Smooth muscle cell (in vitro differentiated cells): Measurements from ENCODE around the gene MINDY4. TPM values are rescaled to one million over a fixed set of nuclear protein-coding genes. Genes with fewer than 3 reads are reported as not detected.
A peak's percentile ranks its signal among the peaks of the same experiment; 100 is the strongest.

Experiments used
- DNase-seq: peaks from one replicate; lab custom pipeline; 2025; ENCODE audit not compliant: unreplicated experiment; lab: John Stamatoyannopoulos, UW
- H2AFZ ChIP-seq: fragments of 200-600 bp; sonication (generic); 2 replicates; pipeline ENCODE4 v1.6.0; 2016; ENCODE audit warnings: antibody characterized with exemption, low read depth, mild to moderate bottlenecking
- H3F3A ChIP-seq: fragments of 200-600 bp; sonication (generic); 2 replicates; pipeline ENCODE4 v1.6.0; 2017; ENCODE audit warnings: antibody characterized with exemption, low read depth
- H3K27ac ChIP-seq: fragments of 200-600 bp; sonication (generic); 2 replicates; pipeline ENCODE4 v1.5.1; 2016; ENCODE audit warnings: low read depth, mild to moderate bottlenecking
- H3K27me3 ChIP-seq: fragments of 200-600 bp; sonication (generic); 2 replicates; pipeline ENCODE4 v1.6.1; 2016; ENCODE audit warnings: low read depth, mild to moderate bottlenecking
- H3K36me3 ChIP-seq: fragments of 200-600 bp; sonication (generic); 2 replicates; pipeline ENCODE4 v1.5.1; 2016; ENCODE audit warnings: low read depth
- H3K4me1 ChIP-seq: fragments of 200-600 bp; sonication (generic); 2 replicates; pipeline ENCODE4 v1.5.1; 2016; ENCODE audit warnings: low read depth
- H3K4me2 ChIP-seq: fragments of 200-600 bp; sonication (generic); 2 replicates; pipeline ENCODE4 v1.6.0; 2016; ENCODE audit warnings: mild to moderate bottlenecking
- H3K4me3 ChIP-seq: fragments of 200-600 bp; sonication (generic); 2 replicates; pipeline ENCODE4 v1.5.1; 2016; ENCODE audit warnings: mild to moderate bottlenecking
- H3K79me2 ChIP-seq: fragments of 200-600 bp; sonication (generic); 2 replicates; pipeline ENCODE4 v1.6.0; 2016; ENCODE audit warnings: low read depth, mild to moderate bottlenecking
- H3K9ac ChIP-seq: fragments of 200-600 bp; sonication (generic); 2 replicates; pipeline ENCODE4 v1.6.0; 2016; ENCODE audit warnings: low read depth
- H3K9me3 ChIP-seq: fragments of 200-600 bp; sonication (generic); replicated peaks from 2 replicates; pipeline ENCODE4 v1.5.1; 2016; ENCODE audit warnings: low read depth
- H4K20me1 ChIP-seq: fragments of 200-600 bp; sonication (generic); 2 replicates; pipeline ENCODE4 v1.6.0; 2016; ENCODE audit warnings: low read depth
- CTCF ChIP-seq: fragments of 200-600 bp; sonication (generic); IDR thresholded peaks from 2 replicates; pipeline ENCODE4 v1.5.1; 2017; ENCODE audit warnings: borderline replicate concordance, mild to moderate bottlenecking, antibody characterized with exemption; ENCODE audit not compliant: insufficient read depth, poor library complexity, severe bottlenecking
- WGBS: methylation state at CpG from one replicate; pipeline ENCODE4 v1.1.7; 2016; ENCODE audit warnings: low lambda C conversion rate; 5-methylcytosine and 5-hydroxymethylcytosine counted together
- polyA plus RNA-seq: library from polyadenylated mRNA; unstranded; fragments of >200 nt; fragmentation: Nextera tagmentation; extraction: Ambion mirVana; gene quantifications from 2 replicates; pipeline ENCODE4 v1.2.1, GENCODE V29; 2016
- total RNA-seq: library from RNA; depleted of rRNA; stranded (reverse); fragments of >200 nt; gene quantifications from 2 replicates; pipeline ENCODE4 v1.2.3, GENCODE V29; 2014

Gene MINDY4
- total and polyA plus RNA-seq, 2 experiments from 2014 or later, result 4.9 to 5.3 TPM

GRCh38 chr7:30738026-30738915 is 32.9 kb upstream of the MINDY4 start:
- Histone ChIP-seq H3K27ac (no peak overlapping the region), H3K4me1 (no peaks in the 10 kb centered on the region), H3K9ac (no peak overlapping the region), H3K4me2 (no peak overlapping the region), H4K20me1 (no peaks in the 10 kb centered on the region), H3K9me3 (no peaks in the 10 kb centered on the region), H3K36me3 (no peaks in the 10 kb centered on the region), H2AFZ (no peak overlapping the region), H3K27me3 (no peaks in the 10 kb centered on the region), H3K4me3 (no peak overlapping the region), H3K79me2 (no peaks in the 10 kb centered on the region), H3F3A (no peaks in the 10 kb centered on the region)
- no peak for TF ChIP-seq CTCF
- no peak for DNase-seq
- 83% methylated on average over 6 of the region's 6 CpGs for WGBS

- no peaks in the 10 kb centered on the region for H4K20me1 ChIP-seq
- no peak for DNase-seq
- no peaks in the 10 kb centered on the region for H3K9me3 ChIP-seq
- no peak overlapping the region for H3K9ac ChIP-seq
- H3K4me3 ChIP-seq, result no peak overlapping the region
- no peaks in the 10 kb centered on the region for H3K79me2 ChIP-seq
- no peak overlapping the region for H3K4me2 ChIP-seq
- H3K27ac ChIP-seq, result no peak overlapping the region
- WGBS, result 100% methylated on average over 2 of the region's 2 CpGs
- H3K4me1 ChIP-seq, result no peaks in the 10 kb centered on the region
- H3K36me3 ChIP-seq, result no peaks in the 10 kb centered on the region
- H3F3A ChIP-seq, result no peaks in the 10 kb centered on the region
- no peaks in the 10 kb centered on the region for H3K27me3 ChIP-seq
- TF ChIP-seq CTCF, result no peak
- no peak overlapping the region for H2AFZ ChIP-seq
Observed at GRCh38 chr7:30739691-30740090, 31.5 kb upstream of the MINDY4 start.

- peak overlapping the region; percentile 65 for H2AFZ ChIP-seq
- no peak overlapping the region for H3K9ac ChIP-seq
- TF ChIP-seq CTCF, result peak; percentile 95
- no peaks in the 10 kb centered on the region for H3K36me3 ChIP-seq
- WGBS, result 38% methylated on average over 14 of the region's 14 CpGs
- no peaks in the 10 kb centered on the region for H3K79me2 ChIP-seq
- H3K4me3 ChIP-seq, result no peak overlapping the region
- H3K27me3 ChIP-seq, result no peaks in the 10 kb centered on the region
- H4K20me1 ChIP-seq, result no peaks in the 10 kb centered on the region
- H3K9me3 ChIP-seq, result no peaks in the 10 kb centered on the region
- H3K4me2 ChIP-seq, result no peak overlapping the region
- no peak overlapping the region for H3K27ac ChIP-seq
- no peaks in the 10 kb centered on the region for H3K4me1 ChIP-seq
- H3F3A ChIP-seq, result no peaks in the 10 kb centered on the region
- peak; percentile 36 for DNase-seq
Observed at GRCh38 chr7:30740417-30741181, 30.6 kb upstream of the MINDY4 start.
